ENCODE measurements around the gene INF2. TPM values are rescaled to one million over a fixed set of nuclear protein-coding genes. Genes with fewer than 3 reads are reported as not detected.

The INF2 gene
- total RNA-seq = 100 to 1,000 TPM in 1 of 4 donors, 10 to 100 TPM in 3; 44.6 to 102 (median 64.7) TPM

- H3K4me3 ChIP-seq = peak within 1 kb of the TSS; percentile 72 to 99
- peak; percentile 69 for ATAC-seq
- no peaks in the 10 kb centered on the region for H3K36me3 ChIP-seq
- peak within 1 kb of the TSS; percentile 41 to 90 (median 86) for H3K27ac ChIP-seq
- H3K27me3 ChIP-seq = no peaks in the 10 kb centered on the region
- H3K4me1 ChIP-seq = peaks cover 6 to 72% (median 58%) of the 10 kb centered on the region in 3 donors
- no CpG with 5 or more reads among the region's 76 CpGs for WGBS, 2 donors (ENCODE audit: low coverage in 1 of 2)
- H3K9me3 ChIP-seq = no peaks in the 10 kb centered on the region
- no peak for TF ChIP-seq EP300 (IDR thresholded peaks at IDR 0.05)
- TF ChIP-seq CTCF (IDR thresholded peaks at IDR 0.05) = no peak
- TF ChIP-seq POLR2AphosphoS5 (IDR thresholded peaks at IDR 0.05) = no peak
- TF ChIP-seq POLR2A (IDR thresholded peaks at IDR 0.05) = peak in 1 of 2 donors; percentile 12
Observed at GRCh38 chr14:104689109-104689880, at the start of gene INF2. INF2 (plus strand) TSS chr14:104689618; CDS start chr14:104701366, 11,748 bp downstream.

- Histone ChIP-seq H3K36me3 (no peaks in the 10 kb centered on the region), H3K9me3 (peaks cover 0 to 8% (median 0%) of the 10 kb centered on the region in 3 donors), H3K4me1 (peaks cover 0 to 5% (median 3%) of the 10 kb centered on the region in 3 donors), H3K27me3 (peaks cover 70% of the 10 kb centered on the region), H3K4me3 (no peak overlapping the region), H3K27ac (no peak overlapping the region)
- peak in 3 of 4 experiments; percentile 74 to 92 (median 78) for TF ChIP-seq CTCF (IDR thresholded peaks at IDR 0.05)
- no peak for TF ChIP-seq POLR2AphosphoS5 (IDR thresholded peaks at IDR 0.05)
- WGBS, 2 donors (ENCODE audit: low coverage in 1 of 2) = no CpG with 5 or more reads among the region's 24 CpGs
- ATAC-seq = peak; percentile 48
Observed at GRCh38 chr14:104639885-104640548, 49.4 kb upstream of the INF2 start.

GRCh38 chr14:104640681-104641080 is 48.7 kb upstream of the INF2 start:
- peaks cover 65% of the 10 kb centered on the region for H3K27me3 ChIP-seq
- peaks cover 0 to 14% (median 0%) of the 10 kb centered on the region in 3 donors for H3K9me3 ChIP-seq
- H3K4me3 ChIP-seq = no peak overlapping the region
- ATAC-seq = no peak
- H3K27ac ChIP-seq = no peak overlapping the region
- peaks cover 0 to 5% (median 3%) of the 10 kb centered on the region in 3 donors for H3K4me1 ChIP-seq
- TF ChIP-seq CTCF (IDR thresholded peaks at IDR 0.05) = no peak
- TF ChIP-seq POLR2AphosphoS5 (IDR thresholded peaks at IDR 0.05) = no peak
- no peak for TF ChIP-seq POLR2A (IDR thresholded peaks at IDR 0.05)
- no peak for TF ChIP-seq EP300 (IDR thresholded peaks at IDR 0.05)
- H3K36me3 ChIP-seq = no peaks in the 10 kb centered on the region
- WGBS, 2 donors (ENCODE audit: low coverage in 1 of 2) = no CpG with 5 or more reads among the region's 10 CpGs

GRCh38 chr14:104641753-104642539 is 47.5 kb upstream of the INF2 start:
- no peak overlapping the region for H3K4me3 ChIP-seq
- no peaks in the 10 kb centered on the region for H3K36me3 ChIP-seq
- ATAC-seq = no peak
- peaks cover 0 to 14% (median 0%) of the 10 kb centered on the region in 3 donors for H3K9me3 ChIP-seq
- H3K4me1 ChIP-seq = peaks cover 0 to 5% (median 3%) of the 10 kb centered on the region in 3 donors
- 72 to 79% methylated on average over 7 to 9 of the region's 23 CpGs for WGBS, 2 donors (ENCODE audit: low coverage in 1 of 2)
- H3K27ac ChIP-seq = no peak overlapping the region
- TF ChIP-seq CTCF (IDR thresholded peaks at IDR 0.05) (no peak), POLR2AphosphoS5 (IDR thresholded peaks at IDR 0.05) (no peak), POLR2A (IDR thresholded peaks at IDR 0.05) (no peak), EP300 (IDR thresholded peaks at IDR 0.05) (no peak)
- H3K27me3 ChIP-seq = peaks cover 52% of the 10 kb centered on the region

All from gastroesophageal sphincter (tissue), 4 donors.